IMR-90 (cell line): ENCODE data around the gene RIIAD1.

ENCODE experiments used
- BHLHE40 ChIP-seq: fragments of 150-350 bp; IDR thresholded peaks from 2 replicates; pipeline ENCODE4 v1.6.1; 2016; ENCODE audit warnings: mild to moderate bottlenecking, low read depth, low read length
- CEBPB ChIP-seq: IDR thresholded peaks from 2 replicates; pipeline ENCODE4 v1.6.1; 2012; ENCODE audit warnings: low read depth, low read length, improper control_type of control experiment
- FOS ChIP-seq: fragments of 150-350 bp; IDR thresholded peaks from 2 replicates; pipeline ENCODE4 v1.6.1; 2016; ENCODE audit warnings: low read depth, low read length
- MAFK ChIP-seq: IDR thresholded peaks from 2 replicates; pipeline ENCODE4 v1.6.1; 2012; ENCODE audit warnings: low read depth, low read length, improper control_type of control experiment
- MAZ ChIP-seq: IDR thresholded peaks from 2 replicates; pipeline ENCODE4 v1.6.1; 2012; ENCODE audit warnings: low read depth, mild to moderate bottlenecking, low read length, improper control_type of control experiment, moderate library complexity, borderline replicate concordance
- MXI1 ChIP-seq: IDR thresholded peaks from 2 replicates; pipeline ENCODE4 v1.6.1; 2012; ENCODE audit warnings: low read depth, mild to moderate bottlenecking, low read length, moderate library complexity, borderline replicate concordance
- POLR2A ChIP-seq: IDR thresholded peaks from 2 replicates; pipeline ENCODE4 v1.6.1; 2012; ENCODE audit warnings: mild to moderate bottlenecking, low read depth, low read length
- RAD21 ChIP-seq: IDR thresholded peaks from 2 replicates; pipeline ENCODE4 v1.6.1; 2012; ENCODE audit warnings: low read length, improper control_type of control experiment
- RFX5 ChIP-seq: IDR thresholded peaks from 2 replicates; pipeline ENCODE4 v1.8.0; 2012; ENCODE audit warnings: low read depth, mild to moderate bottlenecking, low read length, moderate library complexity
- SMC3 ChIP-seq: fragments of 150-350 bp; IDR thresholded peaks from 2 replicates; pipeline ENCODE4 v1.6.1; 2016; ENCODE audit warnings: low read depth, mild to moderate bottlenecking, antibody characterized with exemption, low read length, moderate library complexity
- TF ChIP-seq, protein P1 (sequence below): conservative IDR thresholded peaks from 2 replicates; pipeline ENCODE4 v1.5.1; 2012; ENCODE audit warnings: mild to moderate bottlenecking, low read depth, low read length, improper control_type of control experiment
- TF ChIP-seq, protein P2 (sequence below): fragments of 150-350 bp; IDR thresholded peaks from 2 replicates; pipeline ENCODE4 v1.6.1; 2017; ENCODE audit warnings: mild to moderate bottlenecking, antibody characterized with exemption, low read length, low read depth

DNA sequence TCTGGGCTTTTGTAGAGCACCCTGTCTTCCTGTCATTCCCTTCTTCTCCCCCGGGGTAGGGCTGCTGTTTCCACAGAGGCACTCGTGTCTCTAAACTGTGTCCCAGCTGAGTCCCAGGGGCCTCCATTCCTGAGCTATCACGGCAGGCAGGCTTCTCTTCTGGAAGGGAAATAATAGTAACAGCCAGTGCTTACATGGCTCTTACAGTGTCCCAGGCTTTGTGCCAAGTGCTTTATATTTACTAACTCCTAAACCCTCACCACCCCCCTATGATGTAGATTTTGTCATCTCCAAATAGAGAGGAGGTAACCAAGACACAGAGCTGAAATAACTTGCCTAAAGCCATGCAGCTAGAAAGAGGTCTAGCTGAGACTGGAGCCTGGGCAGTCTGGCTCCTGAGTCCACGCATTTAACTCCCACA is 3.3 kb upstream of the RIIAD1 start:
- TF ChIP-seq FOS: no peak
- TF ChIP-seq, protein P1, sequence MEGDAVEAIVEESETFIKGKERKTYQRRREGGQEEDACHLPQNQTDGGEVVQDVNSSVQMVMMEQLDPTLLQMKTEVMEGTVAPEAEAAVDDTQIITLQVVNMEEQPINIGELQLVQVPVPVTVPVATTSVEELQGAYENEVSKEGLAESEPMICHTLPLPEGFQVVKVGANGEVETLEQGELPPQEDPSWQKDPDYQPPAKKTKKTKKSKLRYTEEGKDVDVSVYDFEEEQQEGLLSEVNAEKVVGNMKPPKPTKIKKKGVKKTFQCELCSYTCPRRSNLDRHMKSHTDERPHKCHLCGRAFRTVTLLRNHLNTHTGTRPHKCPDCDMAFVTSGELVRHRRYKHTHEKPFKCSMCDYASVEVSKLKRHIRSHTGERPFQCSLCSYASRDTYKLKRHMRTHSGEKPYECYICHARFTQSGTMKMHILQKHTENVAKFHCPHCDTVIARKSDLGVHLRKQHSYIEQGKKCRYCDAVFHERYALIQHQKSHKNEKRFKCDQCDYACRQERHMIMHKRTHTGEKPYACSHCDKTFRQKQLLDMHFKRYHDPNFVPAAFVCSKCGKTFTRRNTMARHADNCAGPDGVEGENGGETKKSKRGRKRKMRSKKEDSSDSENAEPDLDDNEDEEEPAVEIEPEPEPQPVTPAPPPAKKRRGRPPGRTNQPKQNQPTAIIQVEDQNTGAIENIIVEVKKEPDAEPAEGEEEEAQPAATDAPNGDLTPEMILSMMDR: no peak
- TF ChIP-seq CEBPB: no peak
- TF ChIP-seq RAD21: no peak
- TF ChIP-seq RFX5: no peak
- no peak for TF ChIP-seq POLR2A
- TF ChIP-seq MXI1: no peak
- TF ChIP-seq BHLHE40: no peak
- TF ChIP-seq, protein P2, sequence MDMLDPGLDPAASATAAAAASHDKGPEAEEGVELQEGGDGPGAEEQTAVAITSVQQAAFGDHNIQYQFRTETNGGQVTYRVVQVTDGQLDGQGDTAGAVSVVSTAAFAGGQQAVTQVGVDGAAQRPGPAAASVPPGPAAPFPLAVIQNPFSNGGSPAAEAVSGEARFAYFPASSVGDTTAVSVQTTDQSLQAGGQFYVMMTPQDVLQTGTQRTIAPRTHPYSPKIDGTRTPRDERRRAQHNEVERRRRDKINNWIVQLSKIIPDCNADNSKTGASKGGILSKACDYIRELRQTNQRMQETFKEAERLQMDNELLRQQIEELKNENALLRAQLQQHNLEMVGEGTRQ: no peak
- no peak for TF ChIP-seq MAZ
- no peak for TF ChIP-seq SMC3
- TF ChIP-seq MAFK: no peak
